GM19240 (cell line): ENCODE results near the gene LUM.
"Not testable (repeated sequence)": the region's sequence is repeated elsewhere in the genome, so short reads cannot be mapped to it uniquely, and the experiment has no call there.

ENCODE experiments used
- DNase-seq: peaks from one replicate; pipeline ENCODE4 v3.0.0; 2011; ENCODE audit warnings: low spot score; ENCODE audit not compliant: insufficient read length

LUM gene

DNA sequence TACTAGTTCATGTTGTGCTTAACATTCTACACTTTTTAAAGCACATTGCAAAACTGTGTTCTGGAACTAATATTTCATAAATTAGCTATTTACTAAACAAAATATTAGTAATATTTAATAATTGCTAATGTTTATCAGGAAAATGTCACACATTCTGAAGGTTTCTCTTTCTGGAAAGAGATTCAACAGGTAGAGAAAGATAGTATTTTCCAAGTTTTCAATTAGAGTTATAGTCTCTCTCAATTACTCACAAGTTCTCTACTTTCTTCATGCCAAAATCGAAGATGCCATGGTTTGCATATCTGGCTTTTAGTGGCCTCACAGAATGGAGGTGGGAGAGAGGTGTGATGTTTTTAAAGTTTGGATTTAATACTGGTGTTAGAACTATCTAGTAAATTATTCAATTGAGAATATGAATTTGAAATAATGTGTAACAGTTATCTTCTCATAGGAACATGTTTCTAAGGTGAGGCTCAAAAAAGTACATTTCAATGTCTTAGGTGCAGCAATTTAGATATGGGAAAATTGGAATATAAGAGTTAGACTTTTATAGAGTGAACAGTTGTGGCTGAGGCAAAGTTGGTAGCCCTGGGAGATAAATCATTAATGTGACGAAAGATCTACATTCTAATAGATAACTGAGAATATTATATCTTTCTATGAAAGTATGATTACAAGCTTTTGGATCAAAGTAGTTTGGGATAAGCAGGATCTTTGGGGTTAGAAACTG lies 1.5 kb downstream of the LUM start:
- no peak for DNase-seq

- DNase-seq = no peak
Observed at GRCh38 chr12:91109148-91109564, 2.1 kb downstream of the LUM start.

- DNase-seq = no peak
Observed at GRCh38 chr12:91108196-91108755, 3.0 kb downstream of the LUM start.

DNA sequence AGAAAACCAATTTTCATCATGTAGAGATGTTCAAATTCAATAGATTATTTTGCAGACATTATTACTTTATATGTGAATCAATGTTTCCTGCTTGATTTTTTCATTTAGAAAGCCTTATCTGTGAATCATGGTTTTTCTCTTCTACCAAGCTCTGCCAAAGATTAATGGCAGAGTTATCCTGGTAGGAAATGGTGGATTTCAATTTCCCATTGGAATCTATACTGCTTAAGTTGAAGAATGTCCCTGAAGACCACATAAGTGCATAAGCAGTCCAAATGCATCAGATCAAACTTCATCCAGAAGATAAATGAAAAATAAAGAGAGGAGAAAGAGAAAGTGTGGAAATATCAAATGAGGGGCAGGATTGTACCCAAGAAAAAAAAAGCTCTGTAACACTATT lies 5.0 kb downstream of the LUM start:
- DNase-seq = no peak

- DNase-seq = no peak
Observed at GRCh38 chr12:91105807-91106206, 5.5 kb downstream of the LUM start.

DNA sequence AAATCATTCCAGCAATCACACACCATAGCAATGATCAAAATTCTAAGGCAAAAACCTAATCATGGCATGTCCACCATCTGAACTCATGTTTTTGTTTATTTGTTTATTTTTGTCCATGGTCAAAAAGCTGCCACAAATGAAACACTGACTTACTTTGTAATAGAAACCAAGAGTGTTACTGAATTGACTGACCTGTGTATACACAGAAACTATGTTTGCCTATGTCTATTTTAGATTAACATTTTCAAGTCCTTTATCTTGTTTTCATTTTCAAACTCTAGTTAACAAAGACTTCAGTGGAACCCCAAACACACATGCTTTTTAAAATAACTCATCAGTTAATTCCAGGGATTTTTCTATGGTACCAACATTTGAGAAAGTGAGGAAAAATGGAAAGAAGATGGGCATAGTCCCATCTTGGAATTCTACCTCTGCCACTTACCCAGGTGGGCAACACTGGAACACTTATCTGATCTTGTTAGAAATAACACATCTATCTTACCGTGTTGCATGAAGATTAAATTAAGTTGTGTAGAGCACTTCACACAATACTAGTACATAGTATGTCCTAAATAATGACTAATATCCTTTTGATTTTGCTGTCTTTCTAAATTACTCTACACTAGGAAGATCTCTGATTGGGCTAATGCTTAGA lies 6.4 kb downstream of the LUM start:
- DNase-seq = no peak

GRCh38 chr12:91103624-91104023 lies 7.7 kb downstream of the LUM start:
- DNase-seq = no peak

- DNase-seq = no peak
Observed at GRCh38 chr12:91103101-91103500, 8.2 kb downstream of the LUM start.

DNA sequence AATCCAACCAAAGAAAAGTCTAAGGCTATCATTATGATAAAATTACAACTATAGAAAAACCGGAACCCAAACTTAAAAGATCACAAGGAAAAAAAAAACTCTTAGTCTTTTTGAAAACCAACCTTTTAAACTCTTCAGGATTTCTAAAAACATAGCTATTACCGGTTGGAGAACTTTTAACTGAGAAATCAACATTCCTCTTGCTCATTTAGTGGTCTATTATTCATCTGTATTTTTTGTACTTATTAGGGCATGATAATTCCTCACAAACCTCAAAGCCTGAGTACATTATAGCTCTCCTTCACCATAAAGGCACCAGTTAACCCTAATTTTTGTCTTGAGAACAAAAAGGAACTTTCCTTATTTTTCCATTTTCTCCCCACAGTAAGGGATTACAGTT lies 10.4 kb downstream of the LUM start:
- no peak for DNase-seq

DNA sequence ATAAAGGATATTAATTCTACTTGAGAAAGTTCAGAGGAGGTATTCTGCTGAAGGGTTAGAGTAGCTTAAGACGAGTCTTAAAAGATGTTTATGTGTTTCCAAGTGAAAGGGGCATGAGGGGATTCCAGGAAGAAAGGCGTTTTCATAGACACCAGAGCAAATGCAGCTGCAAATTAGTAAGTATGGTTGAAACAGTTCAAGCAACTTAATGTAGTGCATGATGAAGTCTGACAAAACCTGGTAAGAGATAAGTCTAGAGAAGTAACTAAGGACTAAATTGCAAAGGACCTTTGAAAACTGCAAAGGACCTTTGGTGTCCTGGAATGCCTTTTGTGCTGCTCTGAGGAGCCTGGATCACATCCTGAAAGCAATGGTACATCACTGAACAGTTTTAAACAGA lies 11.5 kb downstream of the LUM start:
- no peak for DNase-seq

GRCh38 chr12:91099341-91099740 lies 12.0 kb downstream of the LUM start:
- DNase-seq = no peak

DNA sequence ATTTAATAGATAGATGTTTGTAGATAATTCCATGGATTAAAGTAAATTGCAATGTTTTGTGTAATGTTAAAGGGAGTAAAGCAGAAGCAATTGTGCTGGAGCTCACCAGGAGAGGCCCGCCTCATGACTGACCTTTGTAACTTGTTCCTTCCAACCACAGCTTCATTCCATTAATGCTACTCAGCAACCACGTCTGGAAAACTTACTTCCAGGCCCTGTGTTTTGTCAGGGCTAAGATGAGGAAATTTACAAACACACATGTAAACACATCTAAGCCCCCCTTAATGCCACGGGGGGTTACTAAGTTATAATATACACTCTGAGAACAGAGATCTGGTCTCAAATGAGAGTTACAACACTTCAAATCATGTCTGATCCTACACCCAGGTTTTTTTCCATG lies 12.4 kb downstream of the LUM start:
- DNase-seq = no peak

- DNase-seq = no peak
Observed at GRCh38 chr12:91098461-91098860, 12.8 kb downstream of the LUM start.

- no peak for DNase-seq
Observed at GRCh38 chr12:91094957-91095356, 16.3 kb downstream of the LUM start.

DNA sequence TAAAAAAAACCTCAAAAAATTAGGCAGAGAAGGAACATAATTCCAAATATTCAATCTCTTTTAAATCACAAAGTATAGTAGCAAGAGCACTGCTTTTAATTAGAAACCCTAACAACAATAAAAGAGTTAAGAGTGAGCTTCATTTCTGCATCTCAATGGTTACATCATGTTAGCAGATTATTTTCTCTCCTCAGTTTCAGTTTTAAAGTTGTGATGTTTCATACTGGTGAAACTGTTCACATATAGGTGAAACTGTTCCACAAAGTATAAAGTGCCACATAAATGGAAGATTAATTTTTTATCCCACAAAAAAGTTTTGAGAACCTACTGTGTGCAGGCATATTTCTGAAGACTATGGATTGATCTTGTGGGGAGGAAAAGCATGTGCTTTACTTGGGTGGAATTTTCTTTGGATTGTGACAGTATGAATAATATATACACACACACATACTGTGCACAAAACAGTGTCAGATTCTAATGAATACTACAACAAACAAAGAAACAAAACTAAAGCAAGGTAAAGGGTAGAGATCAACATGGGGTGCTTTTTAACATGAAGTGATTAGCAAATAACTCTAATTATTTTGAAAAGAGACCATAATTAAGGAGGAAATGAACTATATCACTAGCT lies 17.1 kb downstream of the LUM start:
- DNase-seq = no peak

DNA sequence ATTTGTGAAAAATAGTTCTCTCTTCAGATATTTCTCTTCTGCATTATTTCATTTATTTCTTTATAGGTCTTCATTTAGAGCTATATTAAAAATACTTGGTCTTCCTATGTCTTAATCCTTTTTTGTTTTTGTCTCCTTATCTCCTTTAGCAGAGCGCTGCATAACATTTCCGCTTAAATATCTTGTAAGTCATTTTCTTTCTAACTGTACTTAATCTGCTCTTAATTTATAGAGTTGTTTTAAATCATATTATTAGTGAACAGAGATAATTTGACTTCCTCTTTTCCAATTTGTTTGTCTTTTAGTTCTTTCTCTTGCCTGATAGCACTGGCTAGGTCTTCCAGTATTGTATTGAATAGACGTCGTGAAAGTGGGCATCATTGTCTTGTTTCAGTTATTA lies 18.0 kb downstream of the LUM start:
- DNase-seq = no peak

DNA sequence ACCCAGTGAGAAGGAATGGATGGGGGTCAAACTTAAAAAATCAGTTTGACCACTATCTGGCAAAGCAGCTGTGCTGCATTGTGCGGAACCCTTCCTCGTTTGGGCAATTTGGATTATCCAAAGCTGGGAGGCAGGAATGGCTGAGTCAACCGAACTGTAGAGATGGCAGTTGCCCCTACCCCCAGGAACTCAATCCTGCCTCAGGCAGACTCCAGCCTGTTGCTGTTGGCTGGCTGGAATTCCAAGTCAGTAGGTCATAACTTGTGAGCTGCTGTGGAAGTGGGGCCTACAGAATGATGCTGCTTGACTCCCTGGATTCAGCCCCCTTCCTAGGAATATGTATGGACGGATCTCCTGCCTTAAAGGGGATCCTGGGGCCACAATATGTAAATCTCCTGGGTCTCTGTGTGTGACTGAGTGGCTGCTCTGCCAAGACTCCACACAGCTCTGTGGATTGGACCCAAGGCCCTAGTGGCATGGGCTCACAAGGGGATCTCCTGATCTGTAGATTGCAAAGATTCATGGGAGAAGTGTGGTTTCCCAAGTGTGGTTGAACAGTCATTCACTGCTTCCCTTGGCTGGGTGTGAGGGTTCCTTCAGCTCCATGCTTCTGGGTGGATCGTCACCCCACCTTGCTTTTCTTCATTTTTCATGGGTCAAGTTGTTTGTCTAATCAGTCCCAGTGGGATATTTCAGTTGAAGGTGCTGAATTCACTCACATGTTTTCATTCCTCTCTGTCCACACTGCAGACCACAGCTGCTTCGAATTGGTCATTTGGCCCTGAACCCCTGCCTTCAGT lies 19.2 kb downstream of the LUM start:
- DNase-seq = no peak

DNA sequence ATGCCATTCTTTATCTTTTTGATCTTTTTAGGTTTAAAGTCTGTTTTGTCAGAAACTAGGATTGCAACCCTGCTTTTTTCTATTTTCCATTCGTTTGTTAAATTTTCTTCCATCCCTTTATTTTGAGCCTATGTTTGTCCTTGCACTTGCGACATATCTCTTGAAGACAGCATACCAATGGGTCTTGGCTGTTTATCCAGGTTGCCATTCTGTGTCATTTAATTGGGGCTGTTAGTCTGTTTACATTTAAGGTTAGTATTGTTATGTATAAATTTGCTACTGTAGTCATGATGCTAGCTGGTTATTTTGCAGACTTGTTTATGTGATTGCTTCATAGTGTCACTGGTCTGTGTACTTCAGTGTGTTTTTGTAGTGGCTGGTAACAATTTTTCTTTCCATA lies 21.3 kb downstream of the LUM start:
- DNase-seq = not testable (repeated sequence)

DNA sequence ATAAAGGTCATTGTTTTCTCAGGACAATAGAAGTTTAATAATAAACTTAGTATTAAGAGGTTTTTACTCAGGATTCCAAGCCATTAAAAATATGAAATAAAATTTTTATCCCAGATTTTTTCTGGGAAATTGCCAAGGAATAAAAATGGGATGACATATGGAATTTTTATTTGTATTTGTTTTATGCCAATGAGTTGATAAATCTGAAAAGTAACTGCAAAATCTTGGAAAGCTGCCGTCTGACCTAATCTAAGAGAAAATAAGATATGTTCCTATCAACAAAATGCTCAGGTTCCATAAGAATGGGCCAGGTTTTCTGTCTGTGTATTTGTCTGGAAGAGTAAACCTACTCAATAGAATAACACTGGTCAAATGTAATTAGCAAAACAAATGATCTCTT lies 31.3 kb downstream of the LUM start:
- DNase-seq = no peak

GRCh38 chr12:91078501-91078900 lies 32.8 kb downstream of the LUM start:
- no peak for DNase-seq

DNA sequence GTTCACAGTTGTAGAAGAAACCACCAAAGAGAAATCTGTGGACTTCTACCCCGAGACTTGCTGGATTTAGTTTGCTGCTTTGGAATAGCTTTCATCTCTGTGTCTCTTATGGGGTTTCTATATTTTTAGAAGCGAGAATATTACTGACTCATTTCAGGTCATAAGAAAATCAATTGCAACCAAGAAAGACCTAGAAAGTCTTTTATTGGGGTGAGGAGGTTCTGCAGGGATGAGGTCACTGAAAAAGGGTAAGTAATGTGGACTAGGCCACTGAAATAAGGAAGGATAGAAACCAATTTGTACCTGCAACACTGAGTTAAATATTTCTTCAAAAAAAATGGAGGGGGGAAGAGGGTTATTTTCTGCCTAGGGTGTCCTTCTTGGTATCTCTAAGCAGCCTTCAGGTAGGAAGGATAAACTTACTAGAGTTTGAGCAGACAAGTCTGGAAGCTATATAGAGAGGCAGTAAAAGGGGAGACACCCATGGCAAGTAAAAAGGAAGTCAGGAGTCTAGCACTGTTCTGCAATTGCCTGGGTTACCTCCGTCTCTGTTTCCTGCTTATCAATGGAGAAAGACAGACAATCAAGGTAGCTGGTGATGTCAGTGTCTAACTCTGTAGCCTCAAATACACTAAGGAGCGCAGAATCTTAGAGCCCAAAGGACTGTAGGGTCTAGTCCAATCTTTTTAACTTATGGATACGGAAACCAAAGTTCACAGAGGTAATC lies 33.9 kb downstream of the LUM start:
- no peak for DNase-seq
